ENCODE measurements around the gene POU2F1. TPM values are rescaled to one million over a fixed set of nuclear protein-coding genes. Genes with fewer than 3 reads are reported as not detected.
"Not testable (repeated sequence)": the region's sequence is repeated elsewhere in the genome, so short reads cannot be mapped to it uniquely, and the experiment has no call there.

POU2F1 gene
- total RNA-seq, 1 experiment from 2014 or later: 24.5 TPM

DNA sequence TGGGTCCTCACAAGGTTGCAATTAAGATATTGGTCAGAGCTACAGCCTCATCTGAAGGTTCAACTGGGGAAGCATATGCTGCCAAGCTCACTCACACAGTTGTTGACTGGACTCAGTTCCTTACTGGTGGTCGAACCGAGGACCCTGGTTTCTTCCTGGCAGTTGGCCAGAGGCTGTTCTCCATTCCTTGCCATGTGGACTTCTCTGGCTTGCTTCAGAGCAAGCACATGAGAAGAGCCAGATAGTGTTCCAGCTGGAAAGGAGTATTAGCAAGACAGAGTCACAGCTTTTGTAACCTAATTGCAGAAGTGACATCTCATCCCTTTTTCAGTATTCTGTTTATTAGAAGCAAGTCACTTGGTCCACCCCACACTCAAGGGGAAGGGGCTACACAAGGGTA, 23.6 kb downstream of the POU2F1 start:
- Histone ChIP-seq H3K79me2 (ENCODE audit: insufficient read depth, low read length) (peaks cover 64% of the 10 kb centered on the region), H3K36me3 (ENCODE audit: control insufficient read depth in 1 of 2, insufficient read depth in 2 of 2, low read length in 2 of 2) (peaks cover 0 to 4% of the 10 kb centered on the region in 2 experiments; a peak in 1 of 4 replicates), H3K9me3 (ENCODE audit: control insufficient read depth in 1 of 2, insufficient read depth in 1 of 2, low read depth in 1 of 2, low read length in 2 of 2) (no peaks in the 10 kb centered on the region), H3K27ac (ENCODE audit: low read depth, low read length) (no peak overlapping the region), H4K20me1 (ENCODE audit: insufficient read depth) (peaks cover 5% of the 10 kb centered on the region; the same call in 1 of the 2 replicates), H3K4me2 (ENCODE audit: low read length) (no peak overlapping the region), H3K27me3 (ENCODE audit: insufficient read depth, low read length) (no peaks in the 10 kb centered on the region), H3K4me3 (replicated peaks in 1 of 2; ENCODE audit: low read depth in 1 of 2, low read length in 2 of 2) (no peak overlapping the region), H3K9me2 (ENCODE audit: insufficient read depth) (no peaks in the 10 kb centered on the region), H3K9ac (ENCODE audit: low read length) (no peak overlapping the region), H3K4me1 (ENCODE audit: control insufficient read depth in 1 of 2, insufficient read depth in 2 of 2, low read length in 2 of 2) (no peaks in the 10 kb centered on the region), H2AFZ (ENCODE audit: low read depth, low read length, poor library complexity, severe bottlenecking) (no peak overlapping the region)
- no peak for DNase-seq (ENCODE audit: low read depth, low spot score)
- TF ChIP-seq, protein P1, sequence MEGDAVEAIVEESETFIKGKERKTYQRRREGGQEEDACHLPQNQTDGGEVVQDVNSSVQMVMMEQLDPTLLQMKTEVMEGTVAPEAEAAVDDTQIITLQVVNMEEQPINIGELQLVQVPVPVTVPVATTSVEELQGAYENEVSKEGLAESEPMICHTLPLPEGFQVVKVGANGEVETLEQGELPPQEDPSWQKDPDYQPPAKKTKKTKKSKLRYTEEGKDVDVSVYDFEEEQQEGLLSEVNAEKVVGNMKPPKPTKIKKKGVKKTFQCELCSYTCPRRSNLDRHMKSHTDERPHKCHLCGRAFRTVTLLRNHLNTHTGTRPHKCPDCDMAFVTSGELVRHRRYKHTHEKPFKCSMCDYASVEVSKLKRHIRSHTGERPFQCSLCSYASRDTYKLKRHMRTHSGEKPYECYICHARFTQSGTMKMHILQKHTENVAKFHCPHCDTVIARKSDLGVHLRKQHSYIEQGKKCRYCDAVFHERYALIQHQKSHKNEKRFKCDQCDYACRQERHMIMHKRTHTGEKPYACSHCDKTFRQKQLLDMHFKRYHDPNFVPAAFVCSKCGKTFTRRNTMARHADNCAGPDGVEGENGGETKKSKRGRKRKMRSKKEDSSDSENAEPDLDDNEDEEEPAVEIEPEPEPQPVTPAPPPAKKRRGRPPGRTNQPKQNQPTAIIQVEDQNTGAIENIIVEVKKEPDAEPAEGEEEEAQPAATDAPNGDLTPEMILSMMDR (IDR thresholded peaks at IDR 0.05 in 2 of 3, conservative IDR thresholded peaks at IDR 0.05 in 1 of 3; ENCODE audit: borderline replicate concordance in 1 of 3, insufficient read depth in 1 of 3, low read depth in 2 of 3, low read length in 2 of 3): no peak
- no peak for TF ChIP-seq RAD21 (IDR thresholded peaks at IDR 0.05; ENCODE audit: low read depth)
- intact Hi-C loops (cut with micrococcal nuclease): no loop called here
- CTCF ChIA-PET: interaction anchor here (1.0 to 1.6 kb wide), 2 partner anchors 12 to 23 kb away, joined by 3 to 4 read pairs; no protein-coding TSS in a partner anchor
- POLR2A ChIA-PET: no interaction called here
- no TSS peak for BruUV-seq (replicated peaks)
- RAD21 ChIA-PET (ENCODE audit: low non-redundant PET in 1 of 2, low total read pairs in 2 of 2, uncharacterized antibody in 2 of 2, unreplicated experiment in 2 of 2): no interaction called here
- ATAC-seq: no peak

GRCh38 chr1:167245168-167245567, 24.5 kb downstream of the POU2F1 start:
- DNase-seq (ENCODE audit: low read depth, low spot score); BruUV-seq (replicated peaks); H3K4me1 ChIP-seq (ENCODE audit: control insufficient read depth in 1 of 2, insufficient read depth in 2 of 2, low read length in 2 of 2); RAD21 ChIA-PET (ENCODE audit: low non-redundant PET in 1 of 2, low total read pairs in 2 of 2, uncharacterized antibody in 2 of 2, unreplicated experiment in 2 of 2); H3K4me2 ChIP-seq (ENCODE audit: low read length); H3K9me3 ChIP-seq (ENCODE audit: control insufficient read depth in 1 of 2, insufficient read depth in 1 of 2, low read depth in 1 of 2, low read length in 2 of 2); H2AFZ ChIP-seq (ENCODE audit: low read depth, low read length, poor library complexity, severe bottlenecking); H4K20me1 ChIP-seq (ENCODE audit: insufficient read depth); H3K9me2 ChIP-seq (ENCODE audit: insufficient read depth); H3K4me3 ChIP-seq (replicated peaks in 1 of 2; ENCODE audit: low read depth in 1 of 2, low read length in 2 of 2); intact Hi-C loops (cut with micrococcal nuclease); H3K27ac ChIP-seq (ENCODE audit: low read depth, low read length); H3K27me3 ChIP-seq (ENCODE audit: insufficient read depth, low read length); POLR2A ChIA-PET; H3K36me3 ChIP-seq (ENCODE audit: control insufficient read depth in 1 of 2, insufficient read depth in 2 of 2, low read length in 2 of 2); H3K9ac ChIP-seq (ENCODE audit: low read length); ATAC-seq: not testable (repeated sequence)
- CTCF ChIA-PET: interaction anchor here (0.8 to 1.6 kb wide), 3 partner anchors 23 to 25 kb away, joined by 3 to 4 read pairs (median 3); no protein-coding TSS in a partner anchor
- H3K79me2 ChIP-seq (ENCODE audit: insufficient read depth, low read length): peaks cover 64% of the 10 kb centered on the region

Data from HCT116 (cell line).